SK-N-SH treated with all-trans-retinoic acid at 6 μM for 48 hours (cell line): Measurements from ENCODE around the gene STK11IP.

Experiments used
- ATAC-seq: fragments of 200-7000 bp; cut with Tn5 transposase; 3 replicates; pipeline ENCODE4 v1.9.1; 2020; ENCODE audit warnings: mild to moderate bottlenecking, moderate library complexity
- ARNTL ChIP-seq: fragments of 450-650 bp; formaldehyde crosslinking; IDR thresholded peaks from 2 replicates; pipeline ENCODE4 v1.5.0; 2020; ENCODE audit warnings: low read depth, mild to moderate bottlenecking, moderate library complexity, borderline replicate concordance
- BACH2 ChIP-seq: fragments of 250-450 bp; sonication (Bioruptor Pico); IDR thresholded peaks from 2 replicates; pipeline ENCODE4 v1.9.0; 2021; ENCODE audit warnings: mild to moderate bottlenecking, borderline replicate concordance
- CREB5 ChIP-seq: fragments of 250-450 bp; sonication (Bioruptor Pico); IDR thresholded peaks from 2 replicates; pipeline ENCODE4 v1.5.1; 2020; ENCODE audit warnings: low read depth, mild to moderate bottlenecking, moderate library complexity
- CSDC2 ChIP-seq: fragments of 250-450 bp; sonication (Bioruptor Pico); IDR thresholded peaks from 2 replicates; pipeline ENCODE4 v1.5.0; 2020; ENCODE audit warnings: mild to moderate bottlenecking, moderate library complexity
- ESRRG ChIP-seq: fragments of 250-450 bp; sonication (Bioruptor Pico); IDR thresholded peaks from 2 replicates; pipeline ENCODE4 v1.6.1; 2021; ENCODE audit warnings: mild to moderate bottlenecking
- GLIS3 ChIP-seq: fragments of 250-450 bp; sonication (Bioruptor Pico); IDR thresholded peaks from 2 replicates; pipeline ENCODE4 v1.5.0; 2020; ENCODE audit warnings: mild to moderate bottlenecking, moderate library complexity
- OSR1 ChIP-seq: fragments of 250-450 bp; sonication (Bioruptor Pico); IDR thresholded peaks from 2 replicates; pipeline ENCODE4 v1.8.0; 2022; ENCODE audit warnings: moderate library complexity, mild to moderate bottlenecking, inconsistent platforms
- PATZ1 ChIP-seq: fragments of 250-450 bp; sonication (Bioruptor Pico); IDR thresholded peaks from 2 replicates; pipeline ENCODE4 v1.8.0; 2020; ENCODE audit warnings: mild to moderate bottlenecking, moderate library complexity, borderline replicate concordance
- POU6F1 ChIP-seq: fragments of 250-450 bp; sonication (Bioruptor Pico); IDR thresholded peaks from 2 replicates; pipeline ENCODE4 v1.8.0; 2021; ENCODE audit warnings: low read depth, mild to moderate bottlenecking, moderate library complexity, borderline replicate concordance
- PPARA ChIP-seq: fragments of 250-450 bp; sonication (Bioruptor Pico); IDR thresholded peaks from 2 replicates; pipeline ENCODE4 v1.5.0; 2020; ENCODE audit warnings: mild to moderate bottlenecking, borderline replicate concordance
- RARB ChIP-seq: fragments of 250-450 bp; sonication (Bioruptor Pico); IDR thresholded peaks from 2 replicates; pipeline ENCODE4 v1.8.0; 2021; ENCODE audit warnings: mild to moderate bottlenecking, moderate library complexity
- TOX ChIP-seq: fragments of 250-450 bp; sonication (Bioruptor Pico); IDR thresholded peaks from 2 replicates; pipeline ENCODE4 v1.8.0; 2021; ENCODE audit warnings: mild to moderate bottlenecking, moderate library complexity, borderline replicate concordance
- TSHZ2 ChIP-seq: fragments of 250-450 bp; sonication (Bioruptor Pico); IDR thresholded peaks from 2 replicates; pipeline ENCODE4 v1.5.0; 2020; ENCODE audit warnings: mild to moderate bottlenecking, moderate library complexity
- ZC3H10 ChIP-seq: fragments of 250-450 bp; sonication (Bioruptor Pico); IDR thresholded peaks from 2 replicates; pipeline ENCODE4 v1.5.1; 2021; ENCODE audit warnings: mild to moderate bottlenecking, moderate library complexity
- ZFP3 ChIP-seq: fragments of 250-450 bp; sonication (Bioruptor Pico); IDR thresholded peaks from 2 replicates; pipeline ENCODE4 v1.5.0; 2020; ENCODE audit warnings: mild to moderate bottlenecking, moderate library complexity
- ZFP30 ChIP-seq: fragments of 450-650 bp; formaldehyde crosslinking; IDR thresholded peaks from 2 replicates; pipeline ENCODE4 v1.5.0; 2022; ENCODE audit warnings: mild to moderate bottlenecking, moderate library complexity
- ZNF565 ChIP-seq: fragments of 450-650 bp; formaldehyde crosslinking; conservative IDR thresholded peaks from 2 replicates; pipeline ENCODE4 v1.5.0; 2020; ENCODE audit warnings: low read depth, mild to moderate bottlenecking, moderate library complexity
- ZNF70 ChIP-seq: fragments of 450-650 bp; formaldehyde crosslinking; IDR thresholded peaks from 2 replicates; pipeline ENCODE4 v1.5.0; 2020; ENCODE audit warnings: mild to moderate bottlenecking, moderate library complexity
- ZNF8 ChIP-seq: fragments of 450-650 bp; formaldehyde crosslinking; IDR thresholded peaks from 2 replicates; pipeline ENCODE4 v1.5.0; 2020; ENCODE audit warnings: mild to moderate bottlenecking, moderate library complexity

STK11IP gene

GRCh38 chr2:219567791-219568361, 29.8 kb upstream of the STK11IP start:
- TF ChIP-seq ARNTL (CRISPR knock-in tag) (no peak), ZNF565 (CRISPR knock-in tag) (no peak), BACH2 (CRISPR knock-in tag) (no peak), PATZ1 (CRISPR knock-in tag) (no peak), TSHZ2 (CRISPR knock-in tag) (no peak), PPARA (CRISPR knock-in tag) (no peak)
- no peak for ATAC-seq

- TF ChIP-seq OSR1 (CRISPR knock-in tag), result no peak
- TF ChIP-seq CSDC2 (CRISPR knock-in tag), result no peak
- no peak for TF ChIP-seq RARB (CRISPR knock-in tag)
- no peak for TF ChIP-seq PATZ1 (CRISPR knock-in tag)
- no peak for TF ChIP-seq ZNF70 (CRISPR knock-in tag)
- TF ChIP-seq ZFP3 (CRISPR knock-in tag), result no peak
- no peak for ATAC-seq
These were observed 28.6 kb upstream of the STK11IP start for GRCh38 chr2:219569041-219569440.

GRCh38 chr2:219569635-219570034, 28.0 kb upstream of the STK11IP start:
- TF ChIP-seq ESRRG (CRISPR knock-in tag) (no peak), GLIS3 (CRISPR knock-in tag) (no peak), CREB5 (no peak), TSHZ2 (CRISPR knock-in tag) (no peak), CSDC2 (CRISPR knock-in tag) (no peak), TOX (CRISPR knock-in tag) (no peak), ZNF8 (no peak), PPARA (CRISPR knock-in tag) (no peak), ZC3H10 (CRISPR knock-in tag) (no peak), ZFP30 (CRISPR knock-in tag) (no peak), ZNF70 (CRISPR knock-in tag) (no peak), OSR1 (CRISPR knock-in tag) (no peak), POU6F1 (CRISPR knock-in tag) (no peak), ZNF565 (CRISPR knock-in tag) (no peak), BACH2 (CRISPR knock-in tag) (no peak)
- ATAC-seq, result no peak
